Measurements from ENCODE around the gene TMEM63B. TPM values are rescaled to one million over a fixed set of nuclear protein-coding genes. Genes with fewer than 3 reads are reported as not detected.

The TMEM63B gene
- total RNA-seq, 1 donor from 2014 or later: 51.2 TPM

- Mint-ChIP-seq H3K27ac (ENCODE audit: unreplicated experiment) (no peak overlapping the region), H3K9me3 (no peaks in the 10 kb centered on the region), H3K4me3 (peak overlapping the region; percentile 88), H3K36me3 (ENCODE audit: low read depth) (no peaks in the 10 kb centered on the region), H3K27me3 (ENCODE audit: low read depth) (no peaks in the 10 kb centered on the region), H3K4me1 (peaks cover 34% of the 10 kb centered on the region)
- no peak for DNase-seq (ENCODE audit: low read depth, low spot score)
- TF ChIP-seq CTCF (conservative IDR thresholded peaks at IDR 0.05): no peak
Observed at GRCh38 chr6:44129841-44130322, 2.5 kb downstream of the TMEM63B start.

GRCh38 chr6:44131892-44132291 lies 4.5 kb downstream of the TMEM63B start:
- no peaks in the 10 kb centered on the region for H3K27me3 Mint-ChIP-seq (ENCODE audit: low read depth)
- H3K36me3 Mint-ChIP-seq (ENCODE audit: low read depth): no peaks in the 10 kb centered on the region
- H3K4me3 Mint-ChIP-seq: peak overlapping the region; percentile 80
- no peak for DNase-seq (ENCODE audit: low read depth, low spot score)
- no peaks in the 10 kb centered on the region for H3K9me3 Mint-ChIP-seq
- peaks cover 16% of the 10 kb centered on the region for H3K4me1 Mint-ChIP-seq
- no peak overlapping the region for H3K27ac Mint-ChIP-seq (ENCODE audit: unreplicated experiment)
- no peak for TF ChIP-seq CTCF (conservative IDR thresholded peaks at IDR 0.05)

DNA sequence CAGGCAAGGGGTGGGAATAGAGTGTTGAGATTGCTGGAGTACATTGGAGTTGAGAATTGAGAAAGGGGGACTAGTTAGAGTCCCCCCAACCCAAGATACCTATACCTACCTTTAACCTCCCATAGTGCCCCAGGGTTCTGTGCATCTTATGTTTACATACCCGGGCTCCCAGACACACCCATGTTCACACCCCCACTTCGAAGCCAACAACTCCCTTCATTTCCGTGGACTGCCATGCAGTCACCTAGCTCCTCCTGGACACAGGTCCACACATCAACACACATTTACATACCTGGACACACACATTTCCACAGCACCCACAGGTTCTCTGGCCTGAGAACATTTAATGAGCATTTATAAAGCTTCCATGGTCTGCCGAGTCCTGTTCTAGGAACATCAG lies 5.1 kb downstream of the TMEM63B start:
- H3K27me3 Mint-ChIP-seq (ENCODE audit: low read depth): no peaks in the 10 kb centered on the region
- no peak for DNase-seq (ENCODE audit: low read depth, low spot score)
- H3K36me3 Mint-ChIP-seq (ENCODE audit: low read depth): no peaks in the 10 kb centered on the region
- no peak for TF ChIP-seq CTCF (conservative IDR thresholded peaks at IDR 0.05)
- H3K4me1 Mint-ChIP-seq: peaks cover 16% of the 10 kb centered on the region
- peak overlapping the region; percentile 48 for H3K27ac Mint-ChIP-seq (ENCODE audit: unreplicated experiment)
- no peaks in the 10 kb centered on the region for H3K9me3 Mint-ChIP-seq
- H3K4me3 Mint-ChIP-seq: peak overlapping the region; percentile 17

- Mint-ChIP-seq H3K27ac (ENCODE audit: unreplicated experiment) (no peak overlapping the region), H3K4me3 (peak overlapping the region; percentile 17)
- peak; percentile 45 for DNase-seq (ENCODE audit: low read depth, low spot score)
Observed at GRCh38 chr6:44133003-44133931, 5.9 kb downstream of the TMEM63B start.

More at GRCh38 chr6:44133003-44133931, 5.9 kb downstream of the TMEM63B start:
- peaks cover 16% of the 10 kb centered on the region for H3K4me1 Mint-ChIP-seq
- no peak for TF ChIP-seq CTCF (conservative IDR thresholded peaks at IDR 0.05)
- H3K9me3 Mint-ChIP-seq: no peaks in the 10 kb centered on the region
- no peaks in the 10 kb centered on the region for H3K36me3 Mint-ChIP-seq (ENCODE audit: low read depth)
- H3K27me3 Mint-ChIP-seq (ENCODE audit: low read depth): no peaks in the 10 kb centered on the region
